ENCODE measurements around the gene TMPRSS9. TPM values are rescaled to one million over a fixed set of nuclear protein-coding genes. Genes with fewer than 3 reads are reported as not detected.
A peak's percentile ranks its signal among the peaks of the same experiment; 100 is the strongest.

The TMPRSS9 gene
- total and polyA plus RNA-seq, 2 of the 13 experiments (the other 11 are each of a cell fraction or from before 2014, with no cell fraction given) = 2.5 to 5.2 TPM

GRCh38 chr19:2416321-2417097 is 56.4 kb downstream of the TMPRSS9 start (continued):
- TF ChIP-seq MBNL3 (CRISPR knock-in tag; conservative IDR thresholded peaks at IDR 0.05) (no peak), ZNF205 (CRISPR knock-in tag; IDR thresholded peaks at IDR 0.05) (no peak), ZNF441 (CRISPR knock-in tag; IDR thresholded peaks at IDR 0.05; ENCODE audit: borderline replicate concordance) (peak; percentile 75; the same call in 1 of the 2 replicates), KLF16 (CRISPR knock-in tag; IDR thresholded peaks at IDR 0.05) (peak in 1 of 2 experiments; percentile 77; a peak in 1 of 4 replicates), MBD4 (IDR thresholded peaks at IDR 0.05; ENCODE audit: borderline replicate concordance, low read length) (no peak), ZNF558 (CRISPR knock-in tag; IDR thresholded peaks at IDR 0.05; ENCODE audit: borderline replicate concordance) (peak; percentile 36; the same call in 1 of the 2 replicates), ZBTB33 (CRISPR knock-in tag; IDR thresholded peaks at IDR 0.05) (peak; percentile 78), PHF8 (CRISPR knock-in tag; IDR thresholded peaks at IDR 0.05) (peak; percentile 45), HMG20A (CRISPR knock-in tag; IDR thresholded peaks at IDR 0.05; ENCODE audit: borderline replicate concordance) (no peak; the same call in 1 of the 2 replicates), ZNF17 (CRISPR knock-in tag; IDR thresholded peaks at IDR 0.05) (no peak), ZNF724P (CRISPR knock-in tag; IDR thresholded peaks at IDR 0.05; ENCODE audit: borderline replicate concordance) (no peak), CERS6 (CRISPR knock-in tag; IDR thresholded peaks at IDR 0.05) (no peak), ZFYVE20 (CRISPR knock-in tag; IDR thresholded peaks at IDR 0.05; ENCODE audit: borderline replicate concordance, low read depth) (no peak), PREB (CRISPR knock-in tag; IDR thresholded peaks at IDR 0.05) (no peak), RBFOX2 (IDR thresholded peaks at IDR 0.05; ENCODE audit: low read depth, low read length) (peak; percentile 88), DR1 (CRISPR knock-in tag; IDR thresholded peaks at IDR 0.05) (peak; percentile 77), RCOR2 (CRISPR knock-in tag; IDR thresholded peaks at IDR 0.05) (peak; percentile 75), ATAD3A (CRISPR knock-in tag; IDR thresholded peaks at IDR 0.05) (no peak)
- TF ChIP-seq, protein P1, sequence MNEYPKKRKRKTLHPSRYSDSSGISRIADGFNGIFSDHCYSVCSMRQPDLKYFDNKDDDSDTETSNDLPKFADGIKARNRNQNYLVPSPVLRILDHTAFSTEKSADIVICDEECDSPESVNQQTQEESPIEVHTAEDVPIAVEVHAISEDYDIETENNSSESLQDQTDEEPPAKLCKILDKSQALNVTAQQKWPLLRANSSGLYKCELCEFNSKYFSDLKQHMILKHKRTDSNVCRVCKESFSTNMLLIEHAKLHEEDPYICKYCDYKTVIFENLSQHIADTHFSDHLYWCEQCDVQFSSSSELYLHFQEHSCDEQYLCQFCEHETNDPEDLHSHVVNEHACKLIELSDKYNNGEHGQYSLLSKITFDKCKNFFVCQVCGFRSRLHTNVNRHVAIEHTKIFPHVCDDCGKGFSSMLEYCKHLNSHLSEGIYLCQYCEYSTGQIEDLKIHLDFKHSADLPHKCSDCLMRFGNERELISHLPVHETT (CRISPR knock-in tag; conservative IDR thresholded peaks at IDR 0.05) = no peak; the same call in 1 of the 2 replicates
- TF ChIP-seq, protein P2, sequence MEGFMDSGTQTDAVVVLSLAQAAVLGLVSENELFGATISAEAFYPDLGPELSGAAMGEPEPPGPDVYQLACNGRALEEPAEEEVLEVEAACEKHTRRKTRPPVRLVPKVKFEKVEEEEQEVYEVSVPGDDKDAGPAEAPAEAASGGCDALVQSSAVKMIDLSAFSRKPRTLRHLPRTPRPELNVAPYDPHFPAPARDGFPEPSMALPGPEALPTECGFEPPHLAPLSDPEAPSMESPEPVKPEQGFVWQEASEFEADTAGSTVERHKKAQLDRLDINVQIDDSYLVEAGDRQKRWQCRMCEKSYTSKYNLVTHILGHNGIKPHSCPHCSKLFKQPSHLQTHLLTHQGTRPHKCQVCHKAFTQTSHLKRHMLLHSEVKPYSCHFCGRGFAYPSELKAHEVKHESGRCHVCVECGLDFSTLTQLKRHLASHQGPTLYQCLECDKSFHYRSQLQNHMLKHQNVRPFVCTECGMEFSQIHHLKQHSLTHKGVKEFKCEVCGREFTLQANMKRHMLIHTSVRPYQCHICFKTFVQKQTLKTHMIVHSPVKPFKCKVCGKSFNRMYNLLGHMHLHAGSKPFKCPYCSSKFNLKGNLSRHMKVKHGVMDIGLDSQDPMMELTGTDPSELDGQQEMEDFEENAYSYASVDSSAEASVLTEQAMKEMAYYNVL (CRISPR knock-in tag; IDR thresholded peaks at IDR 0.05; ENCODE audit: borderline replicate concordance) = peak; percentile 78; the same call in 1 of the 2 replicates
- TF ChIP-seq, protein P3, sequence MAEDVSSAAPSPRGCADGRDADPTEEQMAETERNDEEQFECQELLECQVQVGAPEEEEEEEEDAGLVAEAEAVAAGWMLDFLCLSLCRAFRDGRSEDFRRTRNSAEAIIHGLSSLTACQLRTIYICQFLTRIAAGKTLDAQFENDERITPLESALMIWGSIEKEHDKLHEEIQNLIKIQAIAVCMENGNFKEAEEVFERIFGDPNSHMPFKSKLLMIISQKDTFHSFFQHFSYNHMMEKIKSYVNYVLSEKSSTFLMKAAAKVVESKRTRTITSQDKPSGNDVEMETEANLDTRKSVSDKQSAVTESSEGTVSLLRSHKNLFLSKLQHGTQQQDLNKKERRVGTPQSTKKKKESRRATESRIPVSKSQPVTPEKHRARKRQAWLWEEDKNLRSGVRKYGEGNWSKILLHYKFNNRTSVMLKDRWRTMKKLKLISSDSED (CRISPR knock-in tag; IDR thresholded peaks at IDR 0.05) = no peak
